ENCODE results near the gene PRM3. TPM values are rescaled to one million over a fixed set of nuclear protein-coding genes. Genes with fewer than 3 reads are reported as not detected.

Gene PRM3
- total RNA-seq, 4 donors from 2014 or later: not detected

DNA sequence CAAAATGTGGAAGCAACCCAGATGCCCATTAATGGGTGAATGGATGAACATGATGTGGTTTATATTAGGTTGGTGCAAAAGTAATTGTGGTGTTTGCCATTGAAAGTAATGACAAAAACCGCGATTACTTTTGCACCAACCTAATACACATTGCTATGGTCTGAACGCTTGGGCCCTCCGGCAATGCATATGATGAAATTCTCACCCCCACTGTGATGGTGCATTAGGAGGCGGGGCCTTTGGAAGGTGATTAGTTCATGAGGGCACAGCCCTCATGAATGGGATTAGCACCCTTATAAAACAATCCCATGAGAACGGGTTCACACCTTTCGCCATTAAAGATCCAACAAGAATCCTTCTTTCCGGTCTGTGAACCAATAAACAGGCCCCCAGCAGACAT lies 33.0 kb upstream of the PRM3 start:
- intact Hi-C loops (cut with DNase I; ENCODE audit: low total_unique reads) (no loop called here), in situ Hi-C loops (cut with MboI; ENCODE audit: low sequenced_read_pairs in 4 of 4) (no loop called here)
- Histone ChIP-seq H3K36me3 (no peaks in the 10 kb centered on the region), H3K27ac (no peak overlapping the region), H3K27me3 (no peaks in the 10 kb centered on the region), H3K9me3 (no peaks in the 10 kb centered on the region), H3K4me1 (no peaks in the 10 kb centered on the region), H3K4me3 (no peak overlapping the region)
- ATAC-seq: no peak
- TF ChIP-seq POLR2A (IDR thresholded peaks at IDR 0.05): no peak
- no peak for DNase-seq

DNA sequence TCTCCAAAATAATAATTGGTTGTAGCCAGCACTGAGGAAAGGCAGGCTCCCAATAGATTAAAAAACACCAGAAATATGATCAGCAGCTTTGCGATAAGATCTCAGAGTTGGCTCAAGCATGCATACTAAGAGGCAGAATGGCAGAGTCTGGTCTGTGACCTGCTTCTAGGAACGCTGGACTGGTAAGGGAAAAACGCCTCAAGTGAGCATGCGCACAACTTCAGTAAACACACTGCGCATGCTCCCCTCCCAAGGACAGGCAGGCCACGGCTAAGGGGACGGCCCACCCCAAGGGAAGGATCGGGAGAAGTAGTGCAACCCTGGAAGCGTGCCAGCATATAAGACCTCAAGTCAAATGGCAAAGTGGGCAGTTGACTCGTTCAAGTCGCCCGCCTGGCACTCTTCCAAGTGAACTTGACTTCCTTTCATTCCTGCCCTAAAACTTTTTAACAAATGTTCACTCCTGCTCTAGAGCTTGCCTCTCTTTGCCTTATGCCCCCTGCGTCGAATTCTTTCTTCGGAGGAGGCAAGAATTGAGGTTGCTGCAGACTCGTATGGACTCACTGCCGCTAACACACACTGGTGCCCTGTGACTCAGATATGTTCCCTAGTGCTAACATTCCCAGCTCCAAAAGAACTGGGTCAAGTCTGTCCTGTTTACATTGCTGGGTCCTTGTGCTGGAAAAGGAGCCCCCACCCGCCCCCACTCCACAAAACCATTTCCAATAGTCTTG lies 30.1 kb upstream of the PRM3 start:
- H3K9me3 ChIP-seq: no peaks in the 10 kb centered on the region
- no peak for ATAC-seq
- intact Hi-C loops (cut with DNase I; ENCODE audit: low total_unique reads): no loop called here

DNA sequence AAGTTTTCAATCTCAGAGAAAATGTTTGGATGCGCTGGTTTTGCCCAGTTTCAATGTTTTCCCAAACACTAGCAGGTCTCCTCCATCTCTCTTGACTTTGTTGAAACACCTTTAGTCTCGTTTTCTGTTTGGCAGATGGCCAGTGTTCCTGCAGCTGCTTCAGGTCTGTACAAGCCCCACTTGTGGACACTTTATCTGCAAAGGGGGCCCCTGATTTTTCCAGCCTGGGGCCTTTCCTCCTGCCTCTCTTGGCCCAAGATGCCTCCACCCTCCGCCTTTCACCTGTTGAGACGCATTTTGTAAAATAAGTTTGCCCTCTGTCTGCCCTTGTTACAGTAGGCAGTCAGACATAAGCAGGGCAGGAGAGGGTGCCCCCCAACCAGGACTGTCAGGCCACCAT lies 29.5 kb upstream of the PRM3 start:
- no peaks in the 10 kb centered on the region for H3K9me3 ChIP-seq
- no peaks in the 10 kb centered on the region for H3K27me3 ChIP-seq
- H3K27ac ChIP-seq: no peak overlapping the region
- no peak overlapping the region for H3K4me3 ChIP-seq
- intact Hi-C loops (cut with DNase I; ENCODE audit: low total_unique reads): no loop called here
- in situ Hi-C loops (cut with MboI; ENCODE audit: low sequenced_read_pairs in 4 of 4): no loop called here
- peaks cover 0 to 2% of the 10 kb centered on the region in 2 donors for H3K4me1 ChIP-seq
- TF ChIP-seq POLR2A (IDR thresholded peaks at IDR 0.05): no peak
- TF ChIP-seq, protein P1, sequence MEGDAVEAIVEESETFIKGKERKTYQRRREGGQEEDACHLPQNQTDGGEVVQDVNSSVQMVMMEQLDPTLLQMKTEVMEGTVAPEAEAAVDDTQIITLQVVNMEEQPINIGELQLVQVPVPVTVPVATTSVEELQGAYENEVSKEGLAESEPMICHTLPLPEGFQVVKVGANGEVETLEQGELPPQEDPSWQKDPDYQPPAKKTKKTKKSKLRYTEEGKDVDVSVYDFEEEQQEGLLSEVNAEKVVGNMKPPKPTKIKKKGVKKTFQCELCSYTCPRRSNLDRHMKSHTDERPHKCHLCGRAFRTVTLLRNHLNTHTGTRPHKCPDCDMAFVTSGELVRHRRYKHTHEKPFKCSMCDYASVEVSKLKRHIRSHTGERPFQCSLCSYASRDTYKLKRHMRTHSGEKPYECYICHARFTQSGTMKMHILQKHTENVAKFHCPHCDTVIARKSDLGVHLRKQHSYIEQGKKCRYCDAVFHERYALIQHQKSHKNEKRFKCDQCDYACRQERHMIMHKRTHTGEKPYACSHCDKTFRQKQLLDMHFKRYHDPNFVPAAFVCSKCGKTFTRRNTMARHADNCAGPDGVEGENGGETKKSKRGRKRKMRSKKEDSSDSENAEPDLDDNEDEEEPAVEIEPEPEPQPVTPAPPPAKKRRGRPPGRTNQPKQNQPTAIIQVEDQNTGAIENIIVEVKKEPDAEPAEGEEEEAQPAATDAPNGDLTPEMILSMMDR (IDR thresholded peaks at IDR 0.05 in 4 of 5, conservative IDR thresholded peaks at IDR 0.05 in 1 of 5): no peak
- no peaks in the 10 kb centered on the region for H3K36me3 ChIP-seq
- ATAC-seq (no peak), DNase-seq (no peak)

More for the DNA sequence above, 30.1 kb upstream of the PRM3 start:
- no peak overlapping the region for H3K4me3 ChIP-seq
- H3K4me1 ChIP-seq: no peaks in the 10 kb centered on the region
- no peak overlapping the region for H3K27ac ChIP-seq
- H3K27me3 ChIP-seq: no peaks in the 10 kb centered on the region
- DNase-seq: no peak
- no peak for TF ChIP-seq POLR2A (IDR thresholded peaks at IDR 0.05)
- TF ChIP-seq, protein P1 (IDR thresholded peaks at IDR 0.05 in 4 of 5, conservative IDR thresholded peaks at IDR 0.05 in 1 of 5): no peak
- in situ Hi-C loops (cut with MboI; ENCODE audit: low sequenced_read_pairs in 4 of 4): no loop called here
- H3K36me3 ChIP-seq: no peaks in the 10 kb centered on the region

DNA sequence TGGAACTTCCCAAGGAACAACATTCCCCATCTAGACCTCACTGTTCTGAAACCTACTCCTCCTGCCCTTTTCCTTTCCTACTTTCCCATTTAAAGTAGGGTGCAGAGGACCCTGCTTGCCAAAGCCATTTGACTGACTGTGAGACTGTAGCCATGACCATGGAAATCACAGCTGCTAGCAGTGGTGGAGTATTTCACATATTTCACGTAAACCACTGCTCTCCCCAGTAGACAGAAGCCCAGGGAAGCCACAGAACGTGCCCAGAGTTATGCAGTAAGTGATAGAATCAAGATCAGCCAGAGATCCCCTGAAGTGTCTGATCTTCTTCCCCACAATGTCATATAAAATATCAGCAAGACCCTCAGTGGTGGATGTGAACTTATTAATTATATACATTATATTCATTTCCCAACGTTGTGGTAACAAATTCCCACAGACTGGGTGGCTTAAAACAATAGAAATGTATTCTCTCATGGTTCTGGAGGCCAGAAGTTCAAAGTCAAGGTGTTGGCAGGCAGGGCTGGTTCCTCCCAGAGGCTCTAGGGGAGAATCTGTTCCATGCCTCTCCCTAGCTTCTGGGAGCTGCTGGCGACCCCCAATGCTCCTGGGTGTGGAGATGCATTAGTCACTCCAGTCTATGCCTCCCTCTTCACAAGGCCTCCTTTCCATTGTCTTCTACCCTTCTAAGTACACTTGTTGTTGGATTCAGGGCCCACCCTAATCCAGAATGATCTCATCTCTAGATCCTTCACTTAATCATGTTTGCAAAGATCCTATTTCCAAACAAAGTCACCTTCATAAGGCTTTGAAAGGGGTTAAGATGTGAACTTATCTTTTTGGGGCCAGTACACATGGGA lies 28.4 kb upstream of the PRM3 start:
- H3K27me3 ChIP-seq: no peaks in the 10 kb centered on the region
- DNase-seq (no peak), ATAC-seq (no peak)
- H3K4me1 ChIP-seq: peaks cover 9 to 13% of the 10 kb centered on the region in 2 donors
- in situ Hi-C loops (cut with MboI; ENCODE audit: low sequenced_read_pairs in 4 of 4): no loop called here
- H3K27ac ChIP-seq: no peak overlapping the region
- no peak overlapping the region for H3K4me3 ChIP-seq
- no peak for TF ChIP-seq POLR2A (IDR thresholded peaks at IDR 0.05)
- TF ChIP-seq, protein P1 (IDR thresholded peaks at IDR 0.05 in 4 of 5, conservative IDR thresholded peaks at IDR 0.05 in 1 of 5): no peak
- intact Hi-C loops (cut with DNase I; ENCODE audit: low total_unique reads): no loop called here
- H3K36me3 ChIP-seq: no peaks in the 10 kb centered on the region
- no peaks in the 10 kb centered on the region for H3K9me3 ChIP-seq

DNA sequence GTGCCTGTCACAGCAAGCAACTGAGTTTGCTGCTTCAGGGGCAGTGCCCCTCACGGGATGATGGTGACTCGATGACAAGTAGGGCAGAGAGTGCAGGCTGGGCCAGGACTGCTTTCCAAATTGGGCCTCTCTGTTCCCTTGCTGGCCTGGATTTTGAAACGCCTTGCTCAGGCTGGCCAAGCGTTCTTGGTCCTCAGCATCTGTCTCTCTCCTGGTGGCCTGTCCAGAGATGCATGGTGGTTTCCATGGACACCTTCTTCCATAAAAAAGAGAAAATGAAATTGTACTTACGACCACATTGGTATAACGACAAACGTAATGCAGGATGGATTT lies 27.1 kb upstream of the PRM3 start:
- no peak overlapping the region for H3K27ac ChIP-seq
- no peak for TF ChIP-seq POLR2A (IDR thresholded peaks at IDR 0.05)
- TF ChIP-seq, protein P1 (IDR thresholded peaks at IDR 0.05 in 4 of 5, conservative IDR thresholded peaks at IDR 0.05 in 1 of 5): no peak
- H3K36me3 ChIP-seq: no peaks in the 10 kb centered on the region
- peaks cover 9 to 14% of the 10 kb centered on the region in 2 donors for H3K4me1 ChIP-seq
- DNase-seq (no peak), ATAC-seq (no peak)
- in situ Hi-C loops (cut with MboI; ENCODE audit: low sequenced_read_pairs in 4 of 4) (no loop called here), intact Hi-C loops (cut with DNase I; ENCODE audit: low total_unique reads) (no loop called here)
- no peak overlapping the region for H3K4me3 ChIP-seq
- H3K9me3 ChIP-seq: no peaks in the 10 kb centered on the region
- no peaks in the 10 kb centered on the region for H3K27me3 ChIP-seq
